GM23338 (cell line): ENCODE results near the gene AHSP.

Source experiments
- CREB1 ChIP-seq: fragments of 250-450 bp; sonication (Bioruptor Pico); IDR thresholded peaks from 2 replicates; pipeline ENCODE4 v1.5.0; 2020; ENCODE audit warnings: low read depth, mild to moderate bottlenecking, moderate library complexity
- EZH2 ChIP-seq: fragments of 200-600 bp; sonication (generic); IDR thresholded peaks from one replicate; pipeline ENCODE4 v1.8.0; 2017; ENCODE audit warnings: antibody characterized with exemption, mild to moderate bottlenecking, low read depth; ENCODE audit not compliant: unreplicated experiment
- JUNB ChIP-seq: IDR thresholded peaks from one replicate; pipeline ENCODE4 v1.6.1; 2016; ENCODE audit warnings: antibody characterized with exemption; ENCODE audit not compliant: unreplicated experiment
- POLR2AphosphoS5 ChIP-seq: IDR thresholded peaks from 2 replicates; pipeline ENCODE4 v1.6.1; 2016; ENCODE audit warnings: antibody characterized with exemption, low read depth
- TF ChIP-seq, protein P1 (sequence below): IDR thresholded peaks from one replicate; pipeline ENCODE4 v1.6.1; 2018; ENCODE audit warnings: antibody characterized with exemption; ENCODE audit not compliant: unreplicated experiment
- TF ChIP-seq, protein P2 (sequence below), 2 experiments: fragments of 200-600 bp in 1 of 2; sonication (generic) in 1 of 2; conservative IDR thresholded peaks; 2 replicates each; pipeline versions ENCODE4 v1.5.1 to v1.6.1; 2016 to 2017; ENCODE audit warnings: antibody characterized with exemption in 2 of 2, low read depth in 2 of 2, mild to moderate bottlenecking in 2 of 2, moderate library complexity in 1 of 2

DNA sequence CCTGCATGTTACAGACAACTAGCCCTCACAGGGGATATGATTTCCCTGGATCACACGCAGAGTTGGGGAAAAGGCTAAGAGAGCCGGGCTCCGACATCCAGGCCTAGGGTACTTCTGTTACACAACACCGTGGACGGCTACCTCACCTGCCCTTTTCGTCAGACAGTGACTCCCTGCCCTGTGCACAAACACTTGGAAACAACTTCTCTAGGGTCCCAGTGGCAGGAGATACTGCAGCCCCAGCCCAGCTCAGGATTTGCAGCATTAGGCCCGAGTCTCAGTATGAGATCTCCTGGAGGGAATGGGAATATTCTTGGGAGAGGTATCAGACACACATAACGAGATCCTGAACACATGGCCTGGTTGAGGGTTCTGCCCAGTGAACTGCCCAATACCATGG is 27.8 kb upstream of the AHSP start:
- TF ChIP-seq POLR2AphosphoS5 (no peak), EZH2 (no peak), JUNB (no peak), CREB1 (CRISPR knock-in tag) (no peak)
- TF ChIP-seq, protein P1, sequence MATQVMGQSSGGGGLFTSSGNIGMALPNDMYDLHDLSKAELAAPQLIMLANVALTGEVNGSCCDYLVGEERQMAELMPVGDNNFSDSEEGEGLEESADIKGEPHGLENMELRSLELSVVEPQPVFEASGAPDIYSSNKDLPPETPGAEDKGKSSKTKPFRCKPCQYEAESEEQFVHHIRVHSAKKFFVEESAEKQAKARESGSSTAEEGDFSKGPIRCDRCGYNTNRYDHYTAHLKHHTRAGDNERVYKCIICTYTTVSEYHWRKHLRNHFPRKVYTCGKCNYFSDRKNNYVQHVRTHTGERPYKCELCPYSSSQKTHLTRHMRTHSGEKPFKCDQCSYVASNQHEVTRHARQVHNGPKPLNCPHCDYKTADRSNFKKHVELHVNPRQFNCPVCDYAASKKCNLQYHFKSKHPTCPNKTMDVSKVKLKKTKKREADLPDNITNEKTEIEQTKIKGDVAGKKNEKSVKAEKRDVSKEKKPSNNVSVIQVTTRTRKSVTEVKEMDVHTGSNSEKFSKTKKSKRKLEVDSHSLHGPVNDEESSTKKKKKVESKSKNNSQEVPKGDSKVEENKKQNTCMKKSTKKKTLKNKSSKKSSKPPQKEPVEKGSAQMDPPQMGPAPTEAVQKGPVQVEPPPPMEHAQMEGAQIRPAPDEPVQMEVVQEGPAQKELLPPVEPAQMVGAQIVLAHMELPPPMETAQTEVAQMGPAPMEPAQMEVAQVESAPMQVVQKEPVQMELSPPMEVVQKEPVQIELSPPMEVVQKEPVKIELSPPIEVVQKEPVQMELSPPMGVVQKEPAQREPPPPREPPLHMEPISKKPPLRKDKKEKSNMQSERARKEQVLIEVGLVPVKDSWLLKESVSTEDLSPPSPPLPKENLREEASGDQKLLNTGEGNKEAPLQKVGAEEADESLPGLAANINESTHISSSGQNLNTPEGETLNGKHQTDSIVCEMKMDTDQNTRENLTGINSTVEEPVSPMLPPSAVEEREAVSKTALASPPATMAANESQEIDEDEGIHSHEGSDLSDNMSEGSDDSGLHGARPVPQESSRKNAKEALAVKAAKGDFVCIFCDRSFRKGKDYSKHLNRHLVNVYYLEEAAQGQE = no peak
- TF ChIP-seq, protein P2, sequence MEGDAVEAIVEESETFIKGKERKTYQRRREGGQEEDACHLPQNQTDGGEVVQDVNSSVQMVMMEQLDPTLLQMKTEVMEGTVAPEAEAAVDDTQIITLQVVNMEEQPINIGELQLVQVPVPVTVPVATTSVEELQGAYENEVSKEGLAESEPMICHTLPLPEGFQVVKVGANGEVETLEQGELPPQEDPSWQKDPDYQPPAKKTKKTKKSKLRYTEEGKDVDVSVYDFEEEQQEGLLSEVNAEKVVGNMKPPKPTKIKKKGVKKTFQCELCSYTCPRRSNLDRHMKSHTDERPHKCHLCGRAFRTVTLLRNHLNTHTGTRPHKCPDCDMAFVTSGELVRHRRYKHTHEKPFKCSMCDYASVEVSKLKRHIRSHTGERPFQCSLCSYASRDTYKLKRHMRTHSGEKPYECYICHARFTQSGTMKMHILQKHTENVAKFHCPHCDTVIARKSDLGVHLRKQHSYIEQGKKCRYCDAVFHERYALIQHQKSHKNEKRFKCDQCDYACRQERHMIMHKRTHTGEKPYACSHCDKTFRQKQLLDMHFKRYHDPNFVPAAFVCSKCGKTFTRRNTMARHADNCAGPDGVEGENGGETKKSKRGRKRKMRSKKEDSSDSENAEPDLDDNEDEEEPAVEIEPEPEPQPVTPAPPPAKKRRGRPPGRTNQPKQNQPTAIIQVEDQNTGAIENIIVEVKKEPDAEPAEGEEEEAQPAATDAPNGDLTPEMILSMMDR (conservative IDR thresholded peaks at IDR 0.05; ENCODE audit: low read depth in 2 of 2) = no peak
